G401.6 (cell line): ENCODE measurements around the gene IL4.

Source experiments
- FAIRE-seq: peaks from 2 replicates; lab custom pipeline; 2012; peaks lifted over from hg19 to GRCh38; lab: Jason Lieb, UNC

IL4 gene

GRCh38 chr5:132704875-132705274 is 31.1 kb downstream of the IL4 start:
- FAIRE-seq = no peak

- FAIRE-seq = no peak
Measured at GRCh38 chr5:132708645-132709044, 34.9 kb downstream of the IL4 start.

DNA sequence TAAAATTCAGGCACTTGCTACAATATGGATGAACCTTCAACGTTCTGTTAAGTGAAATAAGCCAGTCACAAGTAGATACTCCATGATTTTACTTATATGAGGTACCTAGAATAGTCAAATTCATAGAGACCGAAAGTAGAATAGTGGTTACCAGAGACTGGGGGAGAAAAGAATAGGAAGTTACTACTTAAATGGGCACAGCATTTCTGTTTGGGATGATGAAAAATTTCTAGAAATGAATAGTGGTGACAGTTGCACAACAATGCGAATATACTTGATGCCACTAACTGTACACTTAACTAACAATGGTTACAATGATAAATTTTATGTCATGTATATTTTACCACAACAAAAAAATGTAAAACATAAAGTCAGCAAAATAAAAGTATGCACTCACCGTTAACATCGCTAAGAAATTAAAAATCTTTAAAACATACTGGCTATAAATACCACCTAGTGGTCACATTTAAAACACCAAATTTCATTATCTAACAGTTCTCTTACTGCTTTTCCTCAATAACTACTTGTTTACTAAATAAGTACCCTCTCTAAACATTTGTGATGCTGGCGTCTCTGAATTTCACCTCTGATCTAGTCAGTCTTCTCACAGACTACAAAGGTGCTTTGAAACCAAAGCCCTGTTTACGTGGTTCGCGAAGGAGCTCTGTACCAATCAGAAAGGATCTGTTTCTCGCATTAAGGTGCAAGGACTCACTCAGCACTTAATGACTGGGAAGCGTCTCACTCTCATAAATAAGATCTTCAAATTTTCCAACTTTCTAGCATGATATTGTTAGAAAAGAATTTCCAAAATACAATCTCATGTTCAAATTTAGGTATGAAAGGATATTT is 40.9 kb downstream of the IL4 start:
- peak; percentile 81 for FAIRE-seq

GRCh38 chr5:132718544-132719312 is 44.9 kb downstream of the IL4 start:
- no peak for FAIRE-seq

DNA sequence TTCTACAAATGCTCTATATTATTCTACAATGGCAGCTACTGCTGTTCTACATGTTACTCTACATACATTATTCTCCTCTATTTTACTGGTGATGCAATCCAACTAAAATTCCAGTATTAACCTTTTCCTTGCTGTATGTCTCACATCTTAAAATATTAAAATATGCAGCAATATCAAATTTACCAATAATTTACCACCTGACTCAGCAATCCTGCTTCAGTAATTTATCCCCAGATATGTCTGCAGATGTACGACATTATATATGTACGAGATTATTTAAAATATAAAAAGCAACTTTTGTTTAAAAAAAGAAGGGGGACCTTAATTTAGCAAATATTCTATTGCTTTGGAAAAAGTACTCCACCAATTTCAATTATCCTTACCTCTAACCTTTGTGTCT is 52.0 kb downstream of the IL4 start:
- peak; percentile 3 for FAIRE-seq

DNA sequence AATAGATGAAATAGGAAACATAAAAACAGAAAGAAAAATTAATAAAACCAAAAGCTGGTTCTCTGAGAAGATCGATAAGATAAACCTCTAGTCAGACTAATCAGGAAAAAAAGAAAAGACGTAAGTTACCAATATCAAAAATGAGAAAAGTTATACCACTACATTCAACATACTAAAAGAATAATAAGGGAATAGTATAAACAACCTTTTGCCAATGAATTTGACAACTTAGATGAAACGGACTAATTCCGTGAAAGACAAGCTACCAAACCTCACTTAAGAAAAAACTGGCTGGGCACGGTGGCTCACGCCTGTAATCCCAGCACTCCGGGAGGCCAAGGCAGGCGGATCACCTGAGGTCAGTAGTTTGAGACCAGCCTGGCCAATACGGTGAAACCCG is 56.1 kb downstream of the IL4 start:
- FAIRE-seq = no peak
